H1 (cell line): ENCODE measurements around the gene PSG7. TPM values are rescaled to one million over a fixed set of nuclear protein-coding genes. Genes with fewer than 3 reads are reported as not detected.
"Not testable (repeated sequence)": the region's sequence is repeated elsewhere in the genome, so short reads cannot be mapped to it uniquely, and the experiment has no call there.

Source experiments
- CTCF ChIA-PET: fragments of 300-600 bp; sonication (Branson Sonifier 250); formaldehyde crosslinking; loops from one replicate; lab custom pipeline; 2021; ENCODE audit not compliant: partially characterized antibody; lab: Charles Lee
- POLR2A ChIA-PET: fragments of 300-600 bp; sonication (Branson Sonifier 250); formaldehyde crosslinking; loops from one replicate; lab custom pipeline; 2021; ENCODE audit warnings: inconsistent platforms; ENCODE audit not compliant: partially characterized antibody; lab: Charles Lee
- DNase-seq, 2 experiments: peaks; one replicate each; pipeline versions ENCODE4 v3.0.0 to v3.0.0-alpha.2; 2010 to 2022; ENCODE audit warnings: low spot score in 2 of 2, low read depth in 1 of 2, mixed read lengths in 1 of 2
- FAIRE-seq: peaks from 2 replicates; lab custom pipeline; 2011; peaks lifted over from hg19 to GRCh38; lab: Jason Lieb, UNC
- H2AFZ ChIP-seq: 2 replicates; pipeline ENCODE4 v1.8.1; 2012; ENCODE audit warnings: low read length, inconsistent platforms
- H2AK5ac ChIP-seq: 2 replicates; pipeline ENCODE4 v1.6.1; 2013; ENCODE audit warnings: low read depth, low read length
- H2BK120ac ChIP-seq: replicated peaks from 2 replicates; pipeline ENCODE3; 2013; ENCODE audit warnings: low read depth, low read length, inconsistent platforms
- H2BK12ac ChIP-seq: 2 replicates; pipeline ENCODE4 v1.6.1; 2013; ENCODE audit warnings: low read depth, low read length
- H2BK15ac ChIP-seq: 2 replicates; pipeline ENCODE4 v1.6.1; 2013; ENCODE audit warnings: low read length
- H2BK20ac ChIP-seq: 2 replicates; pipeline ENCODE4 v1.6.1; 2013; ENCODE audit warnings: low read length
- H2BK5ac ChIP-seq: 2 replicates; pipeline ENCODE4 v1.6.1; 2013; ENCODE audit warnings: low read depth, low read length
- H3K14ac ChIP-seq: 2 replicates; pipeline ENCODE4 v1.6.1; 2013; ENCODE audit warnings: inconsistent platforms; ENCODE audit not compliant: insufficient read length
- H3K18ac ChIP-seq: 2 replicates; pipeline ENCODE4 v1.6.1; 2013; ENCODE audit warnings: low read length; ENCODE audit errors: extremely low read depth
- H3K23ac ChIP-seq: 2 replicates; pipeline ENCODE4 v1.6.1; 2013; ENCODE audit warnings: inconsistent platforms; ENCODE audit not compliant: insufficient read length
- H3K23me2 ChIP-seq: 2 replicates; pipeline ENCODE4 v1.6.1; 2013; ENCODE audit warnings: low read depth, low read length
- H3K27ac ChIP-seq: 2 replicates; pipeline ENCODE4 v1.6.1; 2011; ENCODE audit warnings: low read depth, low read length, inconsistent platforms
- H3K27me3 ChIP-seq, 4 experiments: replicated peaks in 1 of 4; 1 replicate in 1 of 4; 2 replicates in 3 of 4; pipeline versions ENCODE4 v1.6.1 to v1.8.1; 2011 to 2013; ENCODE audit warnings: low read length in 3 of 4, mild to moderate bottlenecking in 3 of 4, inconsistent platforms in 2 of 4, mixed read lengths in 2 of 4, moderate library complexity in 1 of 4; ENCODE audit not compliant: control insufficient read depth in 3 of 4, insufficient read depth in 3 of 4; ENCODE audit errors: extremely low read depth in 1 of 4
- H3K36me3 ChIP-seq, 4 experiments: 2 replicates each; pipeline versions ENCODE4 v1.6.1 to v1.8.1; 2011 to 2013; ENCODE audit warnings: mild to moderate bottlenecking in 4 of 4, low read length in 3 of 4, moderate library complexity in 2 of 4, control low read depth in 1 of 4, inconsistent platforms in 1 of 4; ENCODE audit not compliant: insufficient read depth in 4 of 4, control insufficient read depth in 2 of 4
- H3K4ac ChIP-seq: replicated peaks from 2 replicates; pipeline ENCODE3; 2013; ENCODE audit warnings: low read length, low read depth, mixed read lengths, inconsistent platforms; ENCODE audit not compliant: insufficient read length
- H3K4me1 ChIP-seq, 4 experiments: replicated peaks in 1 of 4; 1 replicate in 1 of 4; 2 replicates in 3 of 4; pipeline versions ENCODE4 v1.6.1 to v1.8.1; 2011 to 2013; ENCODE audit warnings: low read length in 3 of 4, inconsistent platforms in 2 of 4, mixed read lengths in 1 of 4; ENCODE audit not compliant: insufficient read depth in 4 of 4, control insufficient read depth in 3 of 4
- H3K4me2 ChIP-seq, 2 experiments: 2 replicates each; pipeline versions ENCODE4 v1.6.1 to v1.8.1; 2011 to 2013; ENCODE audit warnings: low read depth in 2 of 2, low read length in 2 of 2, control low read depth in 1 of 2, inconsistent platforms in 1 of 2, mild to moderate bottlenecking in 1 of 2; ENCODE audit not compliant: insufficient read depth in 1 of 2
- H3K4me3 ChIP-seq, 4 experiments: fragments of 200-600, 300-600 bp in 1 of 4; sonication (generic), shearing (Covaris generic), sonication (Bioruptor Twin) in 1 of 4; 2 replicates each; pipeline versions ENCODE4 v1.5.1 to v1.8.1; 2011 to 2016; ENCODE audit warnings: low read length in 4 of 4, low read depth in 3 of 4, control low read depth in 2 of 4, inconsistent platforms in 2 of 4, mild to moderate bottlenecking in 2 of 4, mixed read lengths in 1 of 4, moderate library complexity in 1 of 4; ENCODE audit not compliant: insufficient read depth in 2 of 4; ENCODE audit errors: extremely low read depth in 1 of 4
- H3K56ac ChIP-seq: replicated peaks from 2 replicates; pipeline ENCODE3; 2013; ENCODE audit warnings: low read depth, mild to moderate bottlenecking, mixed read lengths, low read length, inconsistent platforms; ENCODE audit not compliant: insufficient read length
- H3K79me1 ChIP-seq: 2 replicates; pipeline ENCODE4 v1.6.1; 2013; ENCODE audit warnings: low read depth, low read length, control low read depth
- H3K79me2 ChIP-seq, 2 experiments: 2 replicates each; pipeline versions ENCODE4 v1.6.1 to v1.8.1; 2012 to 2013; ENCODE audit warnings: low read length in 2 of 2, mild to moderate bottlenecking in 2 of 2, inconsistent platforms in 1 of 2; ENCODE audit not compliant: insufficient read depth in 2 of 2, control insufficient read depth in 1 of 2
- H3K9ac ChIP-seq, 4 experiments: replicated peaks in 1 of 4; 1 replicate in 1 of 4; 2 replicates in 3 of 4; pipeline versions ENCODE4 v1.6.1 to v1.8.1; 2011 to 2013; ENCODE audit warnings: low read depth in 3 of 4, low read length in 3 of 4, control low read depth in 2 of 4, mild to moderate bottlenecking in 2 of 4, moderate library complexity in 2 of 4, inconsistent platforms in 1 of 4; ENCODE audit errors: extremely low read depth in 1 of 4
- H3K9me3 ChIP-seq, 2 experiments: 2 replicates each; pipeline versions ENCODE4 v1.6.1 to v1.8.1; 2012 to 2013; ENCODE audit warnings: mild to moderate bottlenecking in 2 of 2, moderate library complexity in 2 of 2, control low read depth in 1 of 2, inconsistent platforms in 1 of 2, low read depth in 1 of 2, low read length in 1 of 2, mixed read lengths in 1 of 2; ENCODE audit not compliant: insufficient read depth in 2 of 2
- H4K20me1 ChIP-seq, 2 experiments: replicated peaks in 1 of 2; 2 replicates each; pipeline versions ENCODE3 to v1.8.1; 2011 to 2013; ENCODE audit warnings: inconsistent platforms in 2 of 2, low read length in 2 of 2, mild to moderate bottlenecking in 1 of 2; ENCODE audit not compliant: insufficient read depth in 2 of 2, control insufficient read depth in 1 of 2
- H4K5ac ChIP-seq: 2 replicates; pipeline ENCODE4 v1.6.1; 2013; ENCODE audit warnings: low read length, low read depth, mixed read lengths, inconsistent platforms; ENCODE audit not compliant: insufficient read length
- H4K8ac ChIP-seq: 2 replicates; pipeline ENCODE4 v1.8.0; 2013; ENCODE audit warnings: mild to moderate bottlenecking, moderate library complexity, low read length, inconsistent platforms; ENCODE audit not compliant: insufficient read depth; ENCODE audit errors: extremely low read depth
- H4K91ac ChIP-seq: replicated peaks from 2 replicates; pipeline ENCODE3; 2013; ENCODE audit warnings: low read length, mixed read lengths, inconsistent platforms; ENCODE audit not compliant: insufficient read length
- WGBS, 2 experiments: shearing (Covaris generic) in 1 of 2; methylation state at CpG; one replicate each; pipeline versions ENCODE4 v1.1.6 to v1.1.7; 2013 to 2015; ENCODE audit warnings: low lambda C conversion rate in 2 of 2, mixed read lengths in 2 of 2, inconsistent platforms in 1 of 2, low coverage in 1 of 2, missing lambda C conversion rate in 1 of 2; ENCODE audit not compliant: insufficient replicate concordance in 2 of 2, insufficient coverage in 1 of 2, insufficient read length in 1 of 2; ENCODE audit errors: extremely low coverage in 1 of 2, missing lambda C conversion rate in 1 of 2; 5-methylcytosine and 5-hydroxymethylcytosine counted together
- polyA plus RNA-seq, 7 experiments: library from polyadenylated mRNA; depleted of rRNA in 3 of 7; stranded (reverse) in 5 of 7; unstranded in 2 of 7; fragments of >200 nt in 5 of 7; fragments of 200-250 nt in 2 of 7; gene quantifications; 1 replicate in 5 of 7; 2 replicates in 1 of 7; 4 replicates in 1 of 7; pipeline versions ENCODE4 v1.2.1 to v1.2.3, GENCODE V29; 2011 to 2013; ENCODE audit warnings: missing spikeins in 2 of 7, mixed read lengths in 2 of 7
- total RNA-seq: library from RNA; stranded (reverse); fragmentation: NEBNext Ultra II Directional; extraction: Animal tissue kit (Norgen Biotek cat#: 25700); gene quantifications from 2 replicates; pipeline ENCODE4 v1.2.1, GENCODE V29; 2021

PSG7 gene
- total and polyA plus RNA-seq, 2 of the 8 experiments (the other 6 are each of a cell fraction or from before 2014, with no cell fraction given) = not detected

DNA sequence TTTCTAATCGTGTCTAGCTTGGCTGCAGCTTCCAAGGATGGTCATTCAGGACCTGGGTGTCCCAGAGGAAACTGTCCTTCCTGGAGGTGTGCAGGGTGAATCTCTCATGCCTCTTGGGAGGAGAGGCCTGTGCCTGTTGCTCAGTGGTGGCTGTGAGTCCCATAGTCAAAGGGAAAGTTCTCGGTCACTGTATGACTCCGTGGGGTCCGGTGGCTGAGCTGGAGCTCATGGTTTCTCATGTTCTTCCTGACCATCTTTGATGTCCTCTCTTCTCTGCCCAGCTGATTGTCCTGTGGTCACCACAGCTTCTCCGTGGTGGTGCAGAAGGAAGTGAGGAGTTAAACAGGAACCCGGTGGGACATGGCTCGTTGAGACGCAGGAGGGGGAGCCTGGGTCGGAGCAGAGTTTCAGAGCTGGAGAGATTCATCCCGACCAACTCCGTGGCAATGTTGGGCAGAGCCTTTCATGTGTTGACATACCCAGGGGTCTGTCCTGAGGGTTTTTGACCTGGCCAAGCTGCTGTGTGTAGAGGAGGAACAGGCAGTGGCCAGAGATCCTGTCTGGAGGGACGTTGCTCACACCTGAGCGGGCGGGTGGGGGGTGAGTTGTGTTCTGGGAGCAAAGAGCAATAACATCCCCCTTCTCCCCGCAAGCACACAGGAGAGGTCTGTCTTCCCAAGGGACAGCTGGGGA, 18.5 kb downstream of the PSG7 start:
- H3K23ac ChIP-seq, H4K91ac ChIP-seq, H3K27me3 ChIP-seq, H3K79me1 ChIP-seq, H2BK12ac ChIP-seq, H2BK15ac ChIP-seq, H3K4ac ChIP-seq, H2BK120ac ChIP-seq, H2AK5ac ChIP-seq, H3K36me3 ChIP-seq, H3K14ac ChIP-seq, FAIRE-seq, POLR2A ChIA-PET, H3K79me2 ChIP-seq, H2AFZ ChIP-seq, H2BK5ac ChIP-seq, H3K23me2 ChIP-seq, H3K27ac ChIP-seq, DNase-seq, H3K4me3 ChIP-seq, H4K8ac ChIP-seq, H4K20me1 ChIP-seq, H3K9ac ChIP-seq, H3K18ac ChIP-seq, H2BK20ac ChIP-seq, H3K4me1 ChIP-seq, H3K56ac ChIP-seq, H3K4me2 ChIP-seq, H4K5ac ChIP-seq: not testable (repeated sequence)
- 78% methylated on average over 11 of the region's 15 CpGs; no CpG with 5 or more reads in 1 of the 2 experiments for WGBS, 2 experiments
- CTCF ChIA-PET = interaction anchor here (0.9 kb wide), 1 partner anchor 17 kb away, joined by 3 read pairs; no protein-coding TSS in a partner anchor
- H3K9me3 ChIP-seq = peaks cover 30 to 69% of the 10 kb centered on the region in 2 experiments

DNA sequence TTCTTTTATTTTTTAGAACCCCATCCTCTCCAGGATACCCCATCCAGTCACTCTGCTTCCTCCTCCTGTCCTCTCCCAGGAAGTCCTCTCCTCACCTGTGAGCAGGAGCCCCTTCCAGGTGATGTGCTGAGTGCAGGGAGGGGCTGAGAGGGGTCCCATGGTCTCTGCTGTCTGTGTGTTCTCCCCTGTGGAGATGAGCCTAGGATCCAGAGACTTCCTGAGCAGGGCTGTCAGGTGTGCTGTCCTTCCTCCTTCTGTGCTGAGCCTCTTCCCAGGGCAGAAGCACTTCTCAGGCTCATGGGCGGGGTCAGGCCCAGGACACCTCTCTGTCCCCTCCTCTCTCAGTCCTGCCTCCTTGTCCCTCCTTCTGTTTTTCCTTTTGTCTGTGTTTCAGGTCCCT, 19.4 kb downstream of the PSG7 start, which contains the start of gene PSG6:
TSS of gene PSG6 (minus strand) at position 261 of the 400 bp plus-strand sequence. CDS start at position 159, 102 bp downstream.
- H2BK12ac ChIP-seq, H4K8ac ChIP-seq, FAIRE-seq, POLR2A ChIA-PET, DNase-seq, H3K4ac ChIP-seq, H3K23ac ChIP-seq, H3K79me2 ChIP-seq, H2BK5ac ChIP-seq, H2BK15ac ChIP-seq, H3K23me2 ChIP-seq, H3K79me1 ChIP-seq, H2BK120ac ChIP-seq, H3K27ac ChIP-seq, H4K20me1 ChIP-seq, H2BK20ac ChIP-seq, H3K9ac ChIP-seq, H3K18ac ChIP-seq, H2AK5ac ChIP-seq, H3K4me2 ChIP-seq, CTCF ChIA-PET, H3K56ac ChIP-seq, H3K4me3 ChIP-seq, H4K5ac ChIP-seq, H3K36me3 ChIP-seq, H3K14ac ChIP-seq, H3K4me1 ChIP-seq, H2AFZ ChIP-seq, H3K27me3 ChIP-seq, H4K91ac ChIP-seq: not testable (repeated sequence)
- H3K9me3 ChIP-seq = peaks cover 30 to 72% of the 10 kb centered on the region in 2 experiments
- WGBS, 2 experiments = no CpG with 5 or more reads among the region's 1 CpG
